Fibroblast of skin of left biceps (primary cell): ENCODE measurements around the gene SOX30.

Source experiments
- DNase-seq, 2 experiments: peaks; one replicate each; pipeline ENCODE4 v3.0.0-alpha.2; 2013; ENCODE audit warnings: low read depth in 2 of 2

Gene SOX30

DNA sequence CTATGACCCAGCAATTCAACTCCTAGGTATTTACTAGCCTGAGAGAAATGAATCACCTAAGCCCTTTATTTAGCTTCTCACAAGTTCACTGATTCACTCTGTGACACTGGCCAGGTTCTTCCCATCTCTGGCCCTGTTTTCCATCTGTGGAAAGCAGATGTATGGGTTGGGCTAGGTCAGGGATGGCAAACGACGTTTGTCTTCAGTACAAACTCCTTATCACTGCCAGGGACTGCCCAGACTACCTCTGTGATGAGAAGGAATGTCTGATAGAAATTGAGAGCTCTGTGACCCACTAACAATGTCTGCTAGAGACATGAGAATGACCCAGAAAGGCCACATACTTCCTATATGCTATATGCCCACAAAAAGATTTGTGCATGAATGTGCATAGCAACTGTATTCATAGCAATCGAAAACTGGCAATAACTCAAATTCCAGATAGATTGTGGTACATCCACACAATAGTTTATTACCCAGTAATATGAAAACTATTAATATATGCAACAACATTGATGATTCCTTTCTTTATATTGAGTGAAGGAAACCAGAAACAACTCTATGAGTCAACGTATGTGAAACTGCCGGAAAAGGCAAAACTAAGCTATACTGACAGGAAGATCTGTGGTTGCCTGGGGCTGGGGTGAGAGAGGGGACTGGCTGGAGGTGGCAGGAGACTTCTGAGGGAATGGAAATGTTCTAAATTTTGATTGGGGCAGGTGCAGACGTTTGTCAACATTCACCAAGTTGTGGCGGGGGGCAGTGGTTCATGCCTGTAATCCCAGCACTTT, 44.7 kb downstream of the SOX30 start:
- peak; percentile 53 to 64 for DNase-seq

DNA sequence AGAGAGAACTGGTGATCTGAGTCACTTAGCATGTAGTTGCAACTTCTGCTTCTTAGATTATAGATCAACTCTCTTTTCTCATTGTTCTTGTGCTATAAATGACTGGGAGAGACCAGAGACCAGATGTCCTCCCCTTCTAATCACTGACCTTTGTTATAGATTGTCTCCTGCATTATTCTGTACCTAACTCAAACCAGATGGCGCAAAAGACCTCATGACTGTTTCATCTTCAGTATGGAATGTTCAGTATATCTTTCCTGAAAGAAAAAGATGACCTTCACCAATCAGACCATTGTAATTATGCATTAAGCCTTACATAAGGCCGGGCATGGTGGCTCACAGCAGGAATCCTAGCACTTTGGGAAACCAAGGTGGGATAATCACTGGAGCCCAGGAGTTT, 46.2 kb downstream of the SOX30 start:
- no peak for DNase-seq

DNA sequence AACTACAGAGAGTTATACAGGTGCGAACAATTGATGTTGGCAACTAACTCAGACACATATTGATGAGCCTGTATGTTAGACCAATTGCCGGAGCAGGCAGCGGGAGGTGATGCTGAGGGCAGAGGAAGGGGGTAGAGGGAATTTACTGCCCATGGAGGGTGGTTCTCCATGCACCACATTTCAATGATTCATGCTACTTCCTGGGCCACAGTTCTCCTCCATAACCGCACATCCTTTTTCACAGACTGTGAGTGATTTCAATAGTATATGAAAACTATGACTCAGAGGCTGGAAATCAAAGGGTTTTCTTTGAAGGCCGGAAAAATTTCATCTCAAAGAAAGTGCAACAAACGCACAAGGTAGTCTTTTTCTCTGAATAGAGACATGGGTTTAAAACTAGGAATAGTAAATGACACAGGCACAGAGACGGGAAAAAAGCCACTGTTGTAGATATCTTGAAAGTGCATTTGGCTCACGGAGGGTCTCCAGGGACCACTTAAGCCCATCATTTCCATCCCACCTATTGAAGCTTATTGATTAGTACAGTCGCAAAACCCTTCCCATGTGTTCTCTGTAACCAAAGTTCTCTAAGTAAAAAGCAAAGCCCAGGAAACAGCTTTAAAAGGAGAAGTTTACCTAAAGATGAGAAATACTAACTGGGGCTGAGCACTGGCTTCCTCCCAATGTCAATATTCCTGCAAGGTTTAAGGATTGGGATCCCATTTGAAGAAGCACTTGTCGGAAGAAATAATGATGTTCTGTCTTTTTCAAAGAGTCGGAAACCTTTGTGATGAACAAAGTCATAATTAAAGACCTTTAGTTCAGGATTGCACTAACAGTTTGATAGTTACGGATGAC, 48.7 kb downstream of the SOX30 start:
- peak; percentile 46 for DNase-seq

DNA sequence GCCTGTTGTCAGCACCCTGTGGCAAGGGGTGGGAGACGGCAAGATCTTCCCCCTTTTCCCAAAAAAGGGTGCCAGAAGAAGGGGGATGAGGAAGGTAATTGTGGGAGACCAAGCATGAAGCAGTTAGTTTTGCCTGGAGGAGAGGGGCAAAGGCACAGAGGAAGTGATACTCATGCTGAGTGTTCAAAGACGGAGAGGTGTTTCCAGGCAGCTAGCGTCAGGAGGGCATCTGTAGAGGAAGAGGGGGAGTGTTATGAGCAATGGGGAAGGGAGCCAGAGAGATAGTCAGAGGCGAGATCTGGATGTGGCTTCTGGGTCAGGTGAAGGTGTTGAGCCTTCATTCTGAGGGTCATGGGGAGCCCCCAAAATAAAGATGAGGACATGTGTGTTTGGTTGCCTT, 49.7 kb downstream of the SOX30 start:
- DNase-seq = no peak

DNA sequence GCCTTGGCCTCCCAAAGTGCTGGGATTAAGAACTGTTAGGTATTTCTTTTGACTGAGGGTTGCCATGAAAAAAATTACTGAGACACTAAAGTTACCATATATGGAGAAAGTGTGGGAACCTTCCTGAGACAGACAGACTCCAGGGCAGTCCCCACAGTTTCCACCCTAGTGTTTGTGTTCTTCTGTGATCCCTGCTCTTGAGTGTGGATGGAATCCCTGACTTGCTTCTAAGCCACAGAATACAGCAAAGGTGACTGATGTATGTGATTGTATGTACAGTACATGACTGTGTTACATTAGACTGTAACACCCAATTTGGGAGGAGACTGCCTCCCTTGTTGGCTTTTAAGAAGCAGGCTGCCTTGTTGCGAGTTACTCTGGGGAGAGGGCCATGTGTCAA, 52.0 kb downstream of the SOX30 start:
- DNase-seq = no peak

DNA sequence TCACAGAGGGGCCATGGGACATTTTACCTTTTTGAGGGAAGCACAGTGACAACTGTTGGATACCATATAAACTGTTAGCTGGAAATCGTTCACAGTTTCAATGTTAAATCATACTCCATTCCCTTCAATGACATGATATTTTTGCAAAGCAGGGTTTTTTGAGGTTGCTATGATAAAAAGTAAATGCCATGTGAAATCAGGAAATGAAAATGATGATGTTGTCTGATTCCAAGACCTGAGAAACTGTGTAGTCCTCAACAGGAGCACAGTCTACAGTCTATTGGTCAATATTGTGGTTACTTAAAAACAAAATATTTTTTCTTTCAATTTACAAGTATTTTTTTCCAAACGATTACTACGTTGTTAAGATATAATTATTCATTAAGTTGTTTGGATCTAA, 52.7 kb downstream of the SOX30 start:
- DNase-seq = no peak

DNA sequence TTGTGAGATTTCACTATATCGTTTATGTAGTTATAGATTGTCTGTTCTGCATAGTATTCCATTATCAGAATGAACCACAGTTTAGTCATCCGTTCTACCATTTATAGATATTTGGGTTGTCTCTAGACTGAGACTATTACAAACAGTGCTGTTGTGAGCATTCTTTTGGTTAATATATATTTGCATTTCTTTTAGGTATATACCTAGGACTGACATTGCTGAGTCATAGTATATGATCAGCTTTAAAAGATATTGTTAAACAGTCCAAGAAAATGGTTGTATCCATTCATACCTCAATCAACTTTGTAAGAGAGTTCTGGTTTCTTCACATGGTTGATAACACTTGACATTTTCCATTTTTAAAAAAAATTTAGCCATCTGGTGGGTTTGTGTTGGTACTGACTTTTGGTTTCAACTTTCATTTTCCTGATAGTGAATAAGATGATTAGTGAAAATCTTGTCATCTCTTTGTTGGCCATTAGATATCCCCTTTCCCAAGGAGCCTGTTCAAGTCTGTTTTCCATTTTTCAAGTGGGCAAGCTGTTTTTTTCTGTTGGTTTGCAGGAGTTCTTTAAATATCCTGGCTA, 53.8 kb downstream of the SOX30 start:
- DNase-seq = no peak

DNA sequence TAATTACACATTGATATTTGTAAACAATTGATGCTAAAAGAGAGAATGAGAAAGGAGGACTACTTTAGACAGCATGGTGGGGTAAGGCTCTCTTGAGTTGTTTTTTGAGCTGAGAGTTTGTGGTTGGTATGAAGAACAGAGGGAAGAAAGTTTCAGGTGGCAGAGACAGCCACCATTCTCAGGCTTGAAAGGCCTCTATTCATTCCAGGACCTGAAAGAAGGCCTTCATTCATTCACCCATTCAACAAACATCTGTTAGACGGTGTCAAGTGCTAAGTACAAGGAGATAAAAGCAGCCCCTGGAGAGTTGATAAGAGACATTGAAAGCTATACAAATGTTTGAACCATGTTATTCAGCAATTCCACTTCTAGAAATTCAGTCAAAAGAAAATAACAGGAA, 55.0 kb downstream of the SOX30 start:
- DNase-seq = no peak

DNA sequence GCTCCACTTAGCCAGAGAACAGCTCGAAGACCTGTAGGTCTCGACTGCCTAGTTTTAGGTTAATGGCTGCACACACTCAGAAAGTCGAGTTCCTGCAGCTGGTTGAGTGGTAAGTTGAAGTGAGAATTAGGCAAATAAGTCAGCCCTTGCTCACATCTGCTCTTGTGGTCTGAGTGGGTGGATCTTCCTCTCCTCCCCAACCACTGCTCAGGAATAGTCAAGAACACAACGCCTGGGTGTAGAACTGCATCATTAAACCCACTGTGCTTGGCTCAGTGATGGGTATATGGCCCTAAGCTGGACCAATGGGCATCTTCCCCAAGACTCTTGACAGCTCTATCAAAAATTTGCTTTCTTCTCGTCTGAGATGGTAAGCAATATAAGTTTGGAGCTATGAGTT, 55.8 kb downstream of the SOX30 start:
- DNase-seq = no peak

DNA sequence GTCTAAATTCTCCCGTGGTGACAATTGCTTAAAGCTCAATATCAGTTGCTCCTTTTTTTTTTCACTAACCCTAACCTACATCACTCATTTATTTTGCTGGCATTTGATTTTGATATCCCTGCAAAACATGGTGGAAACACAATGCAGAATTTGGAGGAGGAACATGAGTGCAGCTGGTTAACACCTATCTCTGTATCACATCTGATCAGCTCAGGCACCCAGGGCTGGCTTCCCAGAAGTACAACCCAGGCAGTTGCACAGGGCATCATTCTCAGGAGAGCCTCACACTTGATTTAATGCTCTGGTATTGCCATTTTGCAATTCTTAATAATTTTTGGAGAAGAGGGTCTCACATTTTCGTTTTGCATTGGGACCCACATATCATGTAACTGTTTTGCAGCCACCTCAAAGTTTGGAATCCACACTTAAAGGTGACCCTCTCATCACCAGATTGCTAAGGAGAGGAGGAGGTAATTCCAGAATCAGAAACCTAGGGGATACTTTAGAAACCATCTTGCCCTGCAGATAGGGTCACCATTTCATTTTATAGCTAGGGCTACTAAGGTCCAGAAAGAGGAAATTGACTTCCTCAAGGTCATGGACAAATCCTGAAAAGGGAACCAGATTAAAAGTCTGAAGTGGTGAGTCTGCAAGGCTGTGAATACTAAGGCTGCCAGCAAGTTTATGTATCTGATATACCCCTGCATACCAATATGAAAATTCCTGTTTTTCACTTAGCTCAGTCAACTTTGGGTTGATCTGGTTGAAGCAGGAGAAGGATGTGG, 57.4 kb downstream of the SOX30 start:
- DNase-seq = no peak

DNA sequence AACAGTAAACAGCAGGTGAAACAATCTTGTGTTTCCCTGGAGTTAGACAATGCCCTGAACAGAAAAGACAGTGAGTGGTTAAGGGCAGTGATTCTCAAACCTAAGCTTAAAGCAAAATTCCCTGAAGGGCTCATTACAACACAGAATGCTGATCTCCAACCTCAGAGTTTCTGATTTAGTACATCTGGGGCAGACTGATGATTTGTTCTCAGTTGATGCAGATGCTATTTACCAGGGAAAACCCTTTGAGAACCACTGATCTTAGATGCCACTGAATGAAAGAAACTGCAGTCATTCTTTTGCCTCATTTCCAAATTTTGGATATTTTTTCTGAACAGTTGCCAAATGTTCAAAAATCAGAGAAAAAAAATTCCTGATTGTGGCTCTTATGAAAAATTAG, 58.0 kb downstream of the SOX30 start:
- no peak for DNase-seq

DNA sequence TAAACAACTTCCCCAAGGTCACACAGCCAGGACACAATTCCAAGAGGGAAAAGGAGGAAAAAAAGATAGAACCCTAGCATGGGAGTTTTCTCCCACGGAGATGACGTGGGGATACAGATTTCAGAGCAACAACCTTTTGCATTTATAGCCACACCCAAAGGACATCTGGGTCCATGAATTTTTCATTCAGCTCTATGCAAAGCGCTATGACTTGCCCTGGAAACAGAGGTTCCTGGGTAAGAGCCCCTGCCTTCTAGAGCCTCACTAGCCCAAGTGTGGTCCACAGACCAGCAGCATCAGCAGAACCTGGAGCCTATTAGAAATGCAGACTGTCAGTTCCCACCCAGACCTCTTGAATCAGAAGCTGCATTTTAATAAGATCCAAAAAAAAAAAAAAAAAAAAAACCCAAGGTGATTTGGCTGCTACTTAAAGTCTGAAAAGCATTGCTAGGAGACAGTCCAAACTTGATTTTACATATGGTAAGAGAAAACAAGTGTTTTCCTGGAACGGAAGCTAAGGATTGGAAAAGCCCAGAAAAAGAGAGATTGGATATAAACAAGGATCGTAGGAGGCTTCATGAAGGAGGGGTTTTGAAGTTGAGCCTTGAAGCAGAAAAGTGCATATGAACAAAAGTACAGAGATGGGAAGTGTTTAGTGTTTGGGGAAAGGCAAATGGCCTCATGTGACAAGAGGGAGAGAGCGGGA, 59.0 kb downstream of the SOX30 start:
- no peak for DNase-seq

DNA sequence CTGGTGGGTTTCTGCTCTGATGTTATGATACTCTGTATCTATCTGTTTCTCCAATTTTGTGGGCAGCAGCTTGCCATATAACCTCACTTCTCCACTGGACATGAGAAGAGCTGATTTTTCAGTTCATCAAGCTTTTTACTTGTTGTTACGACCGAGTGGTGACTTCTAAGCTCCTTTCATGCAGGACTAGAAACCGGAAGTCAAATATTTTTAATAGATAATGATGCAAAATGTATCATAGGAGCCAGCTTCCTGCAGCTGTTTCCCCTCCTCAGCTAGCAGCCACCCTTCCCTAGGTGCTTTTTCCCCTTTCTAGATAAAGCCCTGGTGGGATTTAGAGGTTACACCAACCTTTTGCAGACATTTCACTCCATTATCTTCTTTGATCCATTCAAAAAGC, 59.6 kb downstream of the SOX30 start:
- no peak for DNase-seq

DNA sequence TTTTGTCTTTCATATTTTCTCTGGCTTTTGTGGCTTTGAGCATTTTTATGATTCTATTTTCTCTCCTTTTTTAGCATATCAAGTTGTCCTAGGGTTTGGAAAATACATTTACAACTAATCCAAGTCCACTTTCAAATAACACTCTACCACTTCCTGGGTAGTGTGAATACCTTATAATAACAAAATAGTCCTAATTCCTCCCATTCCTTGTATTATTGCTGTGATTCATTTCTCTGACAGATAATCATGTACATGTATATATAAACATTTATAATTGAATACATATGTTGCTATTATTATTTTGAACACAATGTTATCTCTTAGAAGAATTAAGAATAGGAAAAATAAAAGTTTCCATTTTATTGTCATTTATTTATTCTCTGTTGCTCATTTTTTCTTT, 61.8 kb downstream of the SOX30 start:
- no peak for DNase-seq

DNA sequence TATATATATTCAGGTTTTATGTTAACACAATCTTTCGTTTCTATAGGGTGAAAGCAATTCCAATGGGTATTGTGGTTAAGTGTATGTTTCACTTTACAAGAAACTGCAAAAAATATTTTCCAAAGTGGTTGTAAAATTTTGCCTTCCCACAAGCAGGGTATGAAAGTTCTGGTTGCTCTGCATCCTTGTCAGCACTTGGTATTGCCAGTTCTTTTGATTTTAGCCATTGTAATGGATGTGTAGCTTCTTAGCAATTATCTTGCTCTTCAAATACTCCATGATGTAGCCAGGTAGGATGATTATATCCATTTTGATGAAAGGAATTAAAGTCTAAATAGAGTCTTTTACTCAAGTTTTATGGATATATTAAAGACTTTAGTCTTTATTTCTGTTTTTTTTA, 67.6 kb downstream of the SOX30 start:
- no peak for DNase-seq

DNA sequence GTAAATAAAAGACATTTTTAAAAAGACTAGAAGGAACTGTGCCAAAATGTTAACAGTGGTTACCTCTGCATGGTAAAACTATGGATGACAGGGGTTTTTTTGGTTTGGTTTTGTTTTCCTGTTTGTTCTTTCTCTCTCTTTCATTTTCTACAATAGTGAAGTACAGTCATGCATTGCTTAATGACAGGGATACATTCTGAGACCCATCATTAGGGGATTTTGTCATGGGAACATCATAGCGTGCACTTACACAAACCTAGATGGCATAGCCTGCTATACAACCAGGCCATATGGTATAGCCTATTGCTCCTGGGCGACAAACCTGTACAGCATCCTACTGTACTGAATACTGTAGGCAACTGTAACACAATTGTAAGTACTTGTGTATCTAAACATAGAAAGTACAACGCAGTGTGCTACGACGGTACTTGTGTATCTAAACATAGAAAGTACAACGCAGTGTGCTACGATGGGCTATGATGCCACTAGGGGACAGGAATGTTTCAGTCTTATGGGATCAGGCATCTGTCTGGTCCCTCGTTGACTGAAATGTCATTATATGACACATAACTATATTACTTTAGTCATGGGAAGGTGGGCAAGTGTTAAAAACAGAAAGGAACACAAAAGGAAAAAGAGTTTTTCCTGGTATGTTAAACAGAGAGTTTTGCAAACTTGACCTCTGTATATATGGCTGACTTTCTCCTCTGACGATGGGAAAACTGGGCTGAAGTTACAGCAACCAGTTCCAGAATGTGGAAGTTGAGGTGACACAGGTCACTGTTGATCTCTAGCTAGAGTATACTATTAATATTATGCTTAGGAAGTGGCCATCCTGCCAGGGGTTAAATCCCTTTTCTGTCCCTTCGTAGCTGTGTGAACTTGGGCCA, 69.3 kb downstream of the SOX30 start:
- DNase-seq = no peak

DNA sequence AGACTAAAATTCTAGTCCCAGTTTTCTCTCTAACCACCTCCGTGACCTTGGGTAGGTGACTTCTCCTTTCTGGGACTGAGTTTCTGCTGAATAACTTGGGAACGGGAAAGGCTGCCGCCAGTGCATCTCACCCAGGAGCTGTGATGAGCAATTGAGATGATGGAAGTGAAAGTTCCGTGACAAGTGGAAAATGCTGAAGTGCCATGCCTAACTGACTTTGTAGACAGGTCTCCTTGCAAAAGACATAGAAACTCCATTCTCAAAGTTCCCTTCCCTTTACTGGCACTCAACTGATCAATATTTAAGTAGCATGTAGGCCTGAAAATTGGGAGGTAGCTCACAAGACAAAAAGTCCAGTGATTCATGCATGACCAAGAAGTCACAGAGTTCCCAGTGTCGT, 70.3 kb downstream of the SOX30 start:
- DNase-seq = no peak

DNA sequence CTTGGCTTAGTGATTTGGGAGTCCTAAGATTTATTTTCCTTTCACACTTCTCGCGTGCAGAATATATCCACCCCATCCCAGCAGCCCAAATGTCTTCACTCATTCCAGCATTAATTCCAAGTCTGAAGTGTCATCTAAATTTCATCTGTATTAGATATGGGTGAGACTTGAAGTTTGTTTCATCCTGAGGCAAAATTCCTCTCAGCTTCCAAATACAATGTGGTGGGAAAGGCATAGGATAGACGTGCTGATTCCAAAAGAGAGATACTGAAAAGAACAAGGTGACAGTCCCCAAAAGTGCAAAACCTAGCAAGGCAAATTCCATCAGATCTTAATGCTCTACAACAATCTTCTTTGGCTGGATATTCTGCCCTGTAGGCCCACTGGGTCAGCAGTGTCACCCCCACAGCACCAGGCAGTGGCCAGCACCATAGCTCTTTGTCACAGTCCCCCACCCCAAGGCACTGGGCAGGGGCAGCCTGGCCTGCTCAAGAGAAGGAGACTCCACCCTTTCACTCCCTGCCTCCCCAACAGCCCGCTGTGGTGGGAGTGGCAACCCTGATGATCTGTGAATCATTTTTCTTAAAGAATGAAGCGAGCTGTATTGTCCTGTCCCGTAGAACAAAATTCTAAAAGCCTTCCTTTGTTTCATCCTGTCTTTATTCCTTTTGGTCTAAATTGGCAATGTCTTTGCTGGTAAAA, 74.0 kb downstream of the SOX30 start:
- DNase-seq = no peak

DNA sequence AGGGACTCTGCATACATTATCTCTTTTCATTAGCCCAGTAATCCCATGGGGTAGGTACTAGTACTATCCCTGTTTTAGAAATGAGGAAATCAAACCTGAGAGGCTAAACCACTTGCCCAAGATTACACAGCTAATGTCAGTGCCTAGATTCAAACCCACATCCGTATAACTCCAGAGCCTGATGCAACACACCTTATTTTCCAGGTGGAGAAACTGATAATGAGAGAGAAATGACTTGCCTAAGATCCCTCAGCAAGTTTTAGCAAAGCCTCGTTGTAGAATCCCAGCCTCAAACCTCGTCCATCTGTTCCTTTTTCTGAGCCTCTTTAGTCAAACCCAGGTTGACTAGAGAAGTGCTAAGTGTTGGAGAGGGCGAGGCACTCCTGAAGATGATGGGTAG, 75.6 kb downstream of the SOX30 start:
- DNase-seq = no peak
